GM21515 (cell line): ENCODE measurements around the gene GRIN2A.

Experiments
- ATAC-seq: cut with Tn5 transposase; IDR thresholded peaks from one replicate; pipeline ENCODE4 v1.9.1; 2021; ENCODE audit not compliant: unreplicated experiment

The GRIN2A gene

GRCh38 chr16:9827062-9827752, 355.0 kb downstream of the GRIN2A start:
- ATAC-seq: no peak

- no peak for ATAC-seq
Observed at GRCh38 chr16:9826656-9827055, 355.6 kb downstream of the GRIN2A start.

GRCh38 chr16:9824200-9825068, 357.8 kb downstream of the GRIN2A start:
- no peak for ATAC-seq

GRCh38 chr16:9823510-9823909, 358.7 kb downstream of the GRIN2A start:
- ATAC-seq: no peak

GRCh38 chr16:9821970-9822369, 360.3 kb downstream of the GRIN2A start:
- ATAC-seq: no peak

GRCh38 chr16:9821331-9821730, 360.9 kb downstream of the GRIN2A start:
- ATAC-seq: no peak

GRCh38 chr16:9820476-9821246, 361.6 kb downstream of the GRIN2A start:
- ATAC-seq: no peak

- no peak for ATAC-seq
Observed at GRCh38 chr16:9818702-9819101, 363.5 kb downstream of the GRIN2A start.

GRCh38 chr16:9817586-9817985, 364.6 kb downstream of the GRIN2A start:
- ATAC-seq: no peak

- ATAC-seq: no peak
Observed at GRCh38 chr16:9816644-9817043, 365.6 kb downstream of the GRIN2A start.

GRCh38 chr16:9813665-9814064, 368.6 kb downstream of the GRIN2A start:
- no peak for ATAC-seq

GRCh38 chr16:9808210-9808609, 374.0 kb downstream of the GRIN2A start:
- no peak for ATAC-seq

GRCh38 chr16:9807302-9807701, 374.9 kb downstream of the GRIN2A start:
- ATAC-seq: no peak

- ATAC-seq: no peak
Observed at GRCh38 chr16:9805109-9805508, 377.1 kb downstream of the GRIN2A start.

GRCh38 chr16:9802160-9802559, 380.1 kb downstream of the GRIN2A start:
- ATAC-seq: no peak

- ATAC-seq: no peak
Observed at GRCh38 chr16:9801651-9802050, 380.6 kb downstream of the GRIN2A start.

- no peak for ATAC-seq
Observed at GRCh38 chr16:9800186-9800738, 382.0 kb downstream of the GRIN2A start.

- no peak for ATAC-seq
Observed at GRCh38 chr16:9798952-9799580, 383.2 kb downstream of the GRIN2A start.

GRCh38 chr16:9798474-9798873, 383.8 kb downstream of the GRIN2A start:
- no peak for ATAC-seq

GRCh38 chr16:9797306-9797705, 384.9 kb downstream of the GRIN2A start:
- no peak for ATAC-seq

GRCh38 chr16:9793623-9794022, 388.6 kb downstream of the GRIN2A start:
- ATAC-seq: no peak
